Measurements from ENCODE around the gene DUSP8.

- no peak for TF ChIP-seq MXI1 (IDR thresholded peaks at IDR 0.05; ENCODE audit: low read depth, low read length)
- no peak for TF ChIP-seq CTCF (IDR thresholded peaks at IDR 0.05)
- TF ChIP-seq REST (IDR thresholded peaks at IDR 0.05; ENCODE audit: low read depth, low read length): no peak
- no peak for TF ChIP-seq SIN3A (IDR thresholded peaks at IDR 0.05; ENCODE audit: borderline replicate concordance, low read depth, low read length)
- no peak for TF ChIP-seq RAD21 (IDR thresholded peaks at IDR 0.05; ENCODE audit: low read length)
- no peak for TF ChIP-seq FOSL2 (IDR thresholded peaks at IDR 0.05; ENCODE audit: borderline replicate concordance, low read depth)
- TF ChIP-seq ZBTB33 (IDR thresholded peaks at IDR 0.05; ENCODE audit: borderline replicate concordance, low read depth): no peak
- TF ChIP-seq MEF2A (IDR thresholded peaks at IDR 0.05; ENCODE audit: borderline replicate concordance, low read depth): no peak
- no peak for TF ChIP-seq NRF1 (IDR thresholded peaks at IDR 0.05; ENCODE audit: low read depth, low read length)
- TF ChIP-seq POLR2AphosphoS5 (IDR thresholded peaks at IDR 0.05; ENCODE audit: low read depth, low read length): no peak
- TF ChIP-seq SMC3 (IDR thresholded peaks at IDR 0.05; ENCODE audit: low read depth, low read length): no peak
- TF ChIP-seq RFX5 (IDR thresholded peaks at IDR 0.05; ENCODE audit: low read length): no peak
- TF ChIP-seq USF2 (IDR thresholded peaks at IDR 0.05; ENCODE audit: borderline replicate concordance, low read depth, low read length): no peak
Observed at GRCh38 chr11:1508491-1508891, 63.6 kb downstream of the DUSP8 start.
